ENCODE data around the gene ZNF784. TPM values are rescaled to one million over a fixed set of nuclear protein-coding genes. Genes with fewer than 3 reads are reported as not detected.
A peak's percentile ranks its signal among the peaks of the same experiment; 100 is the strongest.

ZNF784 gene
- polyA plus RNA-seq, 2 of the 4 experiments (the other 2 are of a cell fraction) = 3.5 to 6.6 TPM

DNA sequence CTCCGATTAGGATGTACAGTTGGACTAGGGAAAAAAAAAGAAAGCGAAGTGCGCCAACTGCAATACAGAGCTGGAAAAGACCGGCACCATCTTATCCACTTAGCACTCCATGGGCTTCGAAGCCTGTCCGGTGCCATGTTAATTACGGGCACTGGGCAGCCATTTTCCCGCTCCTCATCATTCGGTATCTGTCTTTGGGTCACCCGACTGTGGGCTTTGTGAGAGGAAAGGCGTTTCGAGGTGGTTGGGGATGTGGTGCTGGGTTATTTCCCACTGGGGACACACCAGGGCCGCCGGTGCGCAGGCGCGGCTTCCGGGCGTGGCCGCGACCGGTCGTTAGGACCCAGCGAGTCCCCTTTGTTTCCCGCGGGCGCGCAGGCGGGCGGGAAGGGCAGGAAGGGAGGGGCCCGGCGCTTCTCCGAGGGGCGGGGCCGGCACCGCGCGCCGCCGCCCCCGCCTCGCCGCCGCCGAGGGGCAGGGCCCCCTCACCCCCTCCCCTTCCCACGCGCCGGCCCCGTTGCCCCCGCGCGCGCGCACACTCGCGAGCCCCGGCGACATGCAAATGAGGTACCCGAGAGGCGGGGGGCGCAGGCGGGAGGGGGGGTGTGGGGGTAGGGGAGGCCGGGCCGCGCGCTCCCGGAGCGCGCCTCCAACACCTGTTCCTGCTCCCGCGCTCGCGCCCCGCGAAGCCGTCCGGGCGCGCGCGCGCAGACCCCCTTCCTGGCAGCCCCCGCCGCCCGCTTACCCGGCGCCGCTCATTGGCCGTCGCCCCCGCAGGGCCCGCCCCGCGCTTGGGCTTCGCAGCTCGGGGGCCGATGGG is 24.3 kb downstream of the ZNF784 start, which contains the start of gene ZNF524 (continued):
- TF ChIP-seq, protein P1, sequence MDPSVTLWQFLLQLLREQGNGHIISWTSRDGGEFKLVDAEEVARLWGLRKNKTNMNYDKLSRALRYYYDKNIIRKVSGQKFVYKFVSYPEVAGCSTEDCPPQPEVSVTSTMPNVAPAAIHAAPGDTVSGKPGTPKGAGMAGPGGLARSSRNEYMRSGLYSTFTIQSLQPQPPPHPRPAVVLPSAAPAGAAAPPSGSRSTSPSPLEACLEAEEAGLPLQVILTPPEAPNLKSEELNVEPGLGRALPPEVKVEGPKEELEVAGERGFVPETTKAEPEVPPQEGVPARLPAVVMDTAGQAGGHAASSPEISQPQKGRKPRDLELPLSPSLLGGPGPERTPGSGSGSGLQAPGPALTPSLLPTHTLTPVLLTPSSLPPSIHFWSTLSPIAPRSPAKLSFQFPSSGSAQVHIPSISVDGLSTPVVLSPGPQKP (IDR thresholded peaks at IDR 0.05; ENCODE audit: low read depth, low read length) = 0 out of 2 replicates have a peak, but pooled peaks have one; percentile 13
- TF ChIP-seq RARB (CRISPR knock-in tag; IDR thresholded peaks at IDR 0.05) (peak; percentile 78; the same call in 1 of the 2 replicates), EP300 (IDR thresholded peaks at IDR 0.05) (no peak), NFE2L2 (conservative IDR thresholded peaks at IDR 0.05; ENCODE audit: low read length) (no peak), POLR2AphosphoS2 (conservative IDR thresholded peaks at IDR 0.05; ENCODE audit: low read length) (no peak), TFCP2L1 (CRISPR knock-in tag; IDR thresholded peaks at IDR 0.05) (no peak), CHD2 (IDR thresholded peaks at IDR 0.05; ENCODE audit: low read length, partially characterized antibody) (no peak), CEBPB (IDR thresholded peaks at IDR 0.05) (no peak), ZSCAN20 (CRISPR knock-in tag; IDR thresholded peaks at IDR 0.05) (no peak), HOXB13 (CRISPR knock-in tag; IDR thresholded peaks at IDR 0.05; ENCODE audit: low read depth) (peak; percentile 77; the same call in 1 of the 2 replicates), RCOR1 (IDR thresholded peaks at IDR 0.05; ENCODE audit: low read depth, low read length) (no peak), POLR2A (IDR thresholded peaks at IDR 0.05; ENCODE audit: low read length) (peak; percentile 33), SMC3 (IDR thresholded peaks at IDR 0.05) (no peak)
- TF ChIP-seq, protein P2, sequence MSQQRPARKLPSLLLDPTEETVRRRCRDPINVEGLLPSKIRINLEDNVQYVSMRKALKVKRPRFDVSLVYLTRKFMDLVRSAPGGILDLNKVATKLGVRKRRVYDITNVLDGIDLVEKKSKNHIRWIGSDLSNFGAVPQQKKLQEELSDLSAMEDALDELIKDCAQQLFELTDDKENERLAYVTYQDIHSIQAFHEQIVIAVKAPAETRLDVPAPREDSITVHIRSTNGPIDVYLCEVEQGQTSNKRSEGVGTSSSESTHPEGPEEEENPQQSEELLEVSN (IDR thresholded peaks at IDR 0.05; ENCODE audit: borderline replicate concordance, low read depth) = peak; percentile 73
- TF ChIP-seq, protein P3, sequence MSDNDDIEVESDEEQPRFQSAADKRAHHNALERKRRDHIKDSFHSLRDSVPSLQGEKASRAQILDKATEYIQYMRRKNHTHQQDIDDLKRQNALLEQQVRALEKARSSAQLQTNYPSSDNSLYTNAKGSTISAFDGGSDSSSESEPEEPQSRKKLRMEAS (IDR thresholded peaks at IDR 0.05) = peak; percentile 72
- TF ChIP-seq, protein P4, sequence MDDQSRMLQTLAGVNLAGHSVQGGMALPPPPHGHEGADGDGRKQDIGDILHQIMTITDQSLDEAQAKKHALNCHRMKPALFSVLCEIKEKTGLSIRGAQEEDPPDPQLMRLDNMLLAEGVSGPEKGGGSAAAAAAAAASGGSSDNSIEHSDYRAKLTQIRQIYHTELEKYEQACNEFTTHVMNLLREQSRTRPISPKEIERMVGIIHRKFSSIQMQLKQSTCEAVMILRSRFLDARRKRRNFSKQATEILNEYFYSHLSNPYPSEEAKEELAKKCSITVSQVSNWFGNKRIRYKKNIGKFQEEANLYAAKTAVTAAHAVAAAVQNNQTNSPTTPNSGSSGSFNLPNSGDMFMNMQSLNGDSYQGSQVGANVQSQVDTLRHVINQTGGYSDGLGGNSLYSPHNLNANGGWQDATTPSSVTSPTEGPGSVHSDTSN (IDR thresholded peaks at IDR 0.05) = no peak; the same call in 1 of the 2 replicates

DNA sequence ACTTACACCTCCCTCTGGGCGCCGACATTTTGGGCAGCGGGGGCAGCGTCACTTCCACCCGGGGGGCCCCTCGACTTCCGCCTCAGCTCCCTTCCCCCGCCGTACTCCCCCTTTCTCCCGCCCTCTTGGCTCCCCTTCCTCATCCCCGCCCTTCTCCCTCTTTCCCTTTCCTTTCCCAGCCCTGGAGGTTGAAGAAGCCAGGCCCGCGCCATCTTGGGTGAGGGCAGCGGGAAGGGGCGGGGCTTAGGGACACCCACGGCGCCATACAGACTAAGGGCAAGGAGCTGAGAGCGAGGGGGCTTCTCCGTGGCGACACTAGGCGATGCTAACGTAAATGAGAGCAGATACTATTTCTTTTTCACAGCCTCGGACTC is 24.9 kb downstream of the ZNF784 start, which contains the start of gene FIZ1:
TSS of gene FIZ1 (minus strand) at position 50 of the 374 bp plus-strand sequence. CDS start 1,652 bp downstream, outside the sequence.
- H3K27ac ChIP-seq = peak within 1 kb of the TSS; percentile 95 to 96
- TF ChIP-seq, protein P5, sequence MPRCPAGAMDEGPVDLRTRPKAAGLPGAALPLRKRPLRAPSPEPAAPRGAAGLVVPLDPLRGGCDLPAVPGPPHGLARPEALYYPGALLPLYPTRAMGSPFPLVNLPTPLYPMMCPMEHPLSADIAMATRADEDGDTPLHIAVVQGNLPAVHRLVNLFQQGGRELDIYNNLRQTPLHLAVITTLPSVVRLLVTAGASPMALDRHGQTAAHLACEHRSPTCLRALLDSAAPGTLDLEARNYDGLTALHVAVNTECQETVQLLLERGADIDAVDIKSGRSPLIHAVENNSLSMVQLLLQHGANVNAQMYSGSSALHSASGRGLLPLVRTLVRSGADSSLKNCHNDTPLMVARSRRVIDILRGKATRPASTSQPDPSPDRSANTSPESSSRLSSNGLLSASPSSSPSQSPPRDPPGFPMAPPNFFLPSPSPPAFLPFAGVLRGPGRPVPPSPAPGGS (IDR thresholded peaks at IDR 0.05) = 0 out of 3 replicates have a peak, but pooled peaks have one; percentile 52
- TF ChIP-seq JUN (IDR thresholded peaks at IDR 0.05) (peak; percentile 54 to 88; a peak in 3 of 5 replicates), NFE2L2 (conservative IDR thresholded peaks at IDR 0.05; ENCODE audit: low read length) (no peak), MAFK (IDR thresholded peaks at IDR 0.05; ENCODE audit: partially characterized antibody) (no peak)
- POLR2A ChIA-PET = interaction anchor here (0.5 to 2.7 kb wide), 36 partner anchors 9 to 458 kb away, joined by 3 to 44 read pairs (median 5); partner anchors contain the start of genes HSPBP1, ISOC2, KMT5C and NAT14
- peak within 1 kb of the TSS; percentile 81 for H3K4me2 ChIP-seq
- CTCF ChIA-PET = interaction anchor here (0.6 to 16.7 kb wide), 12 partner anchors 9 to 466 kb away, joined by 3 to 348 read pairs (median 3); no protein-coding TSS in a partner anchor
- 2% methylated on average over 20 of the region's 23 CpGs for WGBS (ENCODE audit: missing lambda C conversion rate)
- peak within 1 kb of the TSS; percentile 69 for H3K4me3 ChIP-seq
- peak; percentile 49 for FAIRE-seq
- H3K4me1 ChIP-seq = peaks cover 20% of the 10 kb centered on the region
- ATAC-seq = peak; percentile 78 to 91
- H3K9me3 ChIP-seq = no peaks in the 10 kb centered on the region
- DNase-seq (ENCODE audit: low read depth in 1 of 2, low spot score in 1 of 2) = peak; percentile 90 to 99

Data from A549 (cell line).